OCI-LY7 (cell line): ENCODE data around the gene GEMIN2. TPM values are rescaled to one million over a fixed set of nuclear protein-coding genes. Genes with fewer than 3 reads are reported as not detected.

ENCODE experiments used
- BruUV-seq: library from RNA; stranded (reverse); fragments of 400-500 nt; replicated peaks from 2 replicates; lab custom pipeline; 2021; lab: Mats Ljungman, UMichigan
- CTCF ChIA-PET: fragments of 300-600 bp; sonication (Branson Sonifier 250); formaldehyde crosslinking; loops from one replicate; lab custom pipeline; 2022; ENCODE audit warnings: antibody characterized with exemption; ENCODE audit not compliant: unreplicated experiment; lab: Charles Lee
- POLR2A ChIA-PET: fragments of 300-600 bp; sonication (Branson Sonifier 250); formaldehyde crosslinking; loops from one replicate; lab custom pipeline; 2022; ENCODE audit warnings: antibody characterized with exemption; lab: Charles Lee
- DNase-seq: peaks from one replicate; pipeline ENCODE4 v3.0.0-alpha.2; 2015; ENCODE audit warnings: low spot score
- H2AFZ ChIP-seq: fragments of 200-600 bp; sonication (generic), shearing (Covaris generic); 2 replicates; pipeline ENCODE4 v1.6.1; 2014; ENCODE audit warnings: mild to moderate bottlenecking, antibody characterized with exemption, low read length, moderate library complexity
- H3K27ac ChIP-seq: fragments of 200-600 bp; sonication (generic); 2 replicates; pipeline ENCODE4 v1.5.1; 2014; ENCODE audit warnings: mixed run types, low read depth, mild to moderate bottlenecking, moderate library complexity, low read length, inconsistent platforms; ENCODE audit not compliant: poor library complexity, severe bottlenecking
- H3K36me3 ChIP-seq: fragments of 200-600 bp; sonication (generic); 2 replicates; pipeline ENCODE4 v1.6.1; 2014; ENCODE audit warnings: mild to moderate bottlenecking, antibody characterized with exemption, low read length, moderate library complexity, mixed read lengths; ENCODE audit not compliant: insufficient read depth
- H3K4me1 ChIP-seq: fragments of 200-600 bp; sonication (generic); 2 replicates; pipeline ENCODE4 v1.5.1; 2014; ENCODE audit warnings: mild to moderate bottlenecking, low read length; ENCODE audit not compliant: insufficient read depth, poor library complexity, severe bottlenecking
- H3K4me2 ChIP-seq: fragments of 200-600 bp; sonication (generic); 2 replicates; pipeline ENCODE4 v1.6.1; 2014; ENCODE audit warnings: mild to moderate bottlenecking, low read length
- H3K4me3 ChIP-seq: fragments of 200-600 bp; sonication (generic); 2 replicates; pipeline ENCODE4 v1.5.1; 2014; ENCODE audit warnings: mild to moderate bottlenecking, low read depth, low read length; ENCODE audit not compliant: poor library complexity, severe bottlenecking
- H3K79me2 ChIP-seq: fragments of 200-600 bp; sonication (generic); 2 replicates; pipeline ENCODE4 v1.6.1; 2016; ENCODE audit warnings: low read depth, mild to moderate bottlenecking, low read length, moderate library complexity, mixed read lengths; ENCODE audit not compliant: insufficient read depth
- H3K9me2 ChIP-seq: fragments of 200-600 bp; sonication (generic); 2 replicates; pipeline ENCODE4 v1.6.1; 2016; ENCODE audit warnings: mild to moderate bottlenecking, low read length, mixed read lengths; ENCODE audit not compliant: insufficient read depth
- H3K9me3 ChIP-seq: fragments of 200-600 bp; sonication (generic); 2 replicates; pipeline ENCODE4 v1.6.1; 2014; ENCODE audit warnings: mild to moderate bottlenecking, mixed run types, low read length, mixed read lengths
- H4K20me1 ChIP-seq: fragments of 200-600 bp; sonication (generic); 2 replicates; pipeline ENCODE4 v1.6.1; 2014; ENCODE audit warnings: mild to moderate bottlenecking, antibody characterized with exemption, low read length, moderate library complexity, mixed read lengths; ENCODE audit not compliant: insufficient read depth
- EZH2phosphoT487 ChIP-seq: fragments of 200-600 bp; sonication (generic); IDR thresholded peaks from 2 replicates; pipeline ENCODE4 v1.6.1; 2018; ENCODE audit warnings: low read depth, borderline replicate concordance, mild to moderate bottlenecking, mixed run types, antibody characterized with exemption, low read length, moderate library complexity, mixed read lengths
- intact Hi-C: fragments of 100-400 bp; cut with micrococcal nuclease; formaldehyde crosslinking; loops from one replicate; pipeline ENCODE4 v1.10.0; 2022; ENCODE audit not compliant: unreplicated experiment
- total RNA-seq, 2 experiments: library from RNA; depleted of rRNA in 1 of 2; stranded (reverse); fragments of >200 nt in 1 of 2; shearing (Covaris generic) in 1 of 2; gene quantifications; 2 replicates each; pipeline ENCODE4 v1.2.3, GENCODE V29; 2014 to 2022
- TF ChIP-seq, protein P1 (sequence below): fragments of 200-600 bp; sonication (generic); conservative IDR thresholded peaks from 2 replicates; pipeline ENCODE4 v1.5.1; 2014; ENCODE audit warnings: mild to moderate bottlenecking, antibody characterized with exemption, low read length, moderate library complexity, mixed read lengths

The GEMIN2 gene
- total RNA-seq, 2 experiments from 2014 or later, result 46.2 to 53.4 TPM

DNA sequence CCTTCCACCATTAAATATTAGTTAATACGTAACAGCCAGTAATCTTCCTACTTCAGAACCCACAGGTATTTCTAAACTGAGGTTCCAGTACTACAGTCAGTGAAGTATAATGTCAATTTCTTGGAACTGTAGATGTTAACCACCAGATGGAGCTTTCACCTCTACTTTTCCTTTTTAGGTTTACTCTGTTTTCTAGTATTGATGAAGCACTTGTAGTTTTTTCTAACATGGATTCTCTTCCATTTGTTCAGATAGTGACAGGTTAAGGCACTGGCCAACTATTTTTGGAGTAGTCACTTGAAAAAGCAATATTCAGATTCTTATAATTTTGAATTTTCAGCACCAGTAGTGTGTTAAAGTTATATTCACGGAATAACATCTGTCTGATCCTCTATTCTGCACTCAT lies 6.5 kb upstream of the GEMIN2 start:
- Histone ChIP-seq H4K20me1 (no peaks in the 10 kb centered on the region), H3K9me2 (no peaks in the 10 kb centered on the region), H3K27ac (no peak overlapping the region), H2AFZ (no peak overlapping the region), H3K4me2 (no peak overlapping the region), H3K4me3 (no peak overlapping the region), H3K4me1 (peaks cover 25% of the 10 kb centered on the region), H3K36me3 (no peaks in the 10 kb centered on the region), H3K9me3 (no peaks in the 10 kb centered on the region), H3K79me2 (peaks cover 9% of the 10 kb centered on the region; the same call in 1 of the 2 replicates)
- POLR2A ChIA-PET, result interaction anchor here (0.7 kb wide), 1 partner anchor 10 kb away, joined by 4 read pairs; no protein-coding TSS in a partner anchor
- TF ChIP-seq, protein P1, sequence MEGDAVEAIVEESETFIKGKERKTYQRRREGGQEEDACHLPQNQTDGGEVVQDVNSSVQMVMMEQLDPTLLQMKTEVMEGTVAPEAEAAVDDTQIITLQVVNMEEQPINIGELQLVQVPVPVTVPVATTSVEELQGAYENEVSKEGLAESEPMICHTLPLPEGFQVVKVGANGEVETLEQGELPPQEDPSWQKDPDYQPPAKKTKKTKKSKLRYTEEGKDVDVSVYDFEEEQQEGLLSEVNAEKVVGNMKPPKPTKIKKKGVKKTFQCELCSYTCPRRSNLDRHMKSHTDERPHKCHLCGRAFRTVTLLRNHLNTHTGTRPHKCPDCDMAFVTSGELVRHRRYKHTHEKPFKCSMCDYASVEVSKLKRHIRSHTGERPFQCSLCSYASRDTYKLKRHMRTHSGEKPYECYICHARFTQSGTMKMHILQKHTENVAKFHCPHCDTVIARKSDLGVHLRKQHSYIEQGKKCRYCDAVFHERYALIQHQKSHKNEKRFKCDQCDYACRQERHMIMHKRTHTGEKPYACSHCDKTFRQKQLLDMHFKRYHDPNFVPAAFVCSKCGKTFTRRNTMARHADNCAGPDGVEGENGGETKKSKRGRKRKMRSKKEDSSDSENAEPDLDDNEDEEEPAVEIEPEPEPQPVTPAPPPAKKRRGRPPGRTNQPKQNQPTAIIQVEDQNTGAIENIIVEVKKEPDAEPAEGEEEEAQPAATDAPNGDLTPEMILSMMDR, result peak; percentile 84
- TF ChIP-seq EZH2phosphoT487, result no peak
- DNase-seq, result peak; percentile 64
- no TSS peak for BruUV-seq
- CTCF ChIA-PET, result no interaction called here
- intact Hi-C loops, result loop anchor here (1.0 kb wide), 1 partner anchor 261 kb away; no protein-coding TSS in a partner anchor

DNA sequence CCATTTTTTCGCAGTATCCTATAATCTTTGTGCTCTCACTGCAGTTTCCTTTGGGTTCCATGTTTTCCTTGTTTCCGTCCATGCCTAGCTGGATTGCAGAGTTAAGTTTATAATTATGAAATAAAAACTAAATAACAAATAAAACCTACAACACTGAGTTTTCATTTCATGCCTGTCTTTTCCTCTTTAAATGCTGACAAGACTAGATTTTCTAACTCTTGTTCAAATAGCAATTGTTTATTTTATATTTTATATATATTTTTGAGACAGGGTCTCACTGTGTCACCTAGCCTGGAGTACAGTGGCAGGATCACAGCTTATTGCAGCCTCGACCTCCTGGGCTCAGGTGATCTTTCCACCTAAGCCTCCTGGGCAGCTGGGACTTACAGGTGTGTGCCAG lies 5.3 kb upstream of the GEMIN2 start:
- Histone ChIP-seq H3K9me3 (no peaks in the 10 kb centered on the region), H3K4me3 (peak overlapping the region; percentile 57), H3K9me2 (no peaks in the 10 kb centered on the region), H3K4me1 (peaks cover 34% of the 10 kb centered on the region), H3K4me2 (no peak overlapping the region), H2AFZ (no peak overlapping the region; the same call in 1 of the 2 replicates), H3K36me3 (no peaks in the 10 kb centered on the region), H3K79me2 (peaks cover 2% of the 10 kb centered on the region; the same call in 1 of the 2 replicates), H3K27ac (no peak overlapping the region), H4K20me1 (no peaks in the 10 kb centered on the region)
- POLR2A ChIA-PET, result interaction anchor here (0.5 to 0.9 kb wide), 3 partner anchors 19 to 68 kb away, joined by 4 to 9 read pairs (median 5); no protein-coding TSS in a partner anchor
- CTCF ChIA-PET, result no interaction called here
- TF ChIP-seq, protein P1, result no peak
- no peak for TF ChIP-seq EZH2phosphoT487
- intact Hi-C loops, result no loop called here
- no peak for DNase-seq
- BruUV-seq, result no TSS peak
